K562 (cell line): Measurements from ENCODE around the gene SHISAL1. TPM values are rescaled to one million over a fixed set of nuclear protein-coding genes. Genes with fewer than 3 reads are reported as not detected.

Experiments
- ATAC-seq: fragments of 200-7000 bp; cut with Tn5 transposase; 3 replicates; pipeline ENCODE4 v1.9.1; 2020; ENCODE audit warnings: moderate library complexity
- BruUV-seq: library from RNA; stranded (reverse); fragments of 400-500 nt; replicated peaks from 2 replicates; lab custom pipeline; 2021; lab: Mats Ljungman, UMichigan
- CTCF ChIA-PET: fragments of 300-600 bp; formaldehyde crosslinking; extraction: SDS; loops from one replicate; lab custom pipeline; 2021; ENCODE audit warnings: low intra/inter-chr PET ratio; lab: Yijun Ruan, JAX
- POLR2A ChIA-PET: fragments of 300-600, 350-650 bp; sonication (Branson Sonifier 250); formaldehyde crosslinking; extraction: SDS; loops from one replicate; lab custom pipeline; 2021; ENCODE audit warnings: antibody characterized with exemption, inconsistent platforms; lab: Yijun Ruan, JAX
- DNase-seq, 4 experiments: peaks; one replicate each; pipeline versions ENCODE4 v3.0.0 to v3.0.0-alpha.2; 2011 to 2018; ENCODE audit warnings: low spot score in 3 of 4, mixed read lengths in 3 of 4; ENCODE audit errors: extremely low read depth in 1 of 4
- FAIRE-seq: peaks from 2 replicates; lab custom pipeline; 2011; peaks lifted over from hg19 to GRCh38; lab: Jason Lieb, UNC
- H2AFZ ChIP-seq: 2 replicates; pipeline ENCODE4 v1.6.0; 2011; ENCODE audit warnings: low read depth, low read length, control low read depth, inconsistent platforms
- H3K27ac ChIP-seq: fragments of 200-600 bp; 3 replicates; pipeline ENCODE4 v1.8.0; 2011; ENCODE audit warnings: low read depth, mild to moderate bottlenecking, control low read depth, inconsistent platforms, low read length, moderate library complexity, mixed read lengths; ENCODE audit errors: extremely low read depth
- H3K27me3 ChIP-seq, 2 experiments: fragments of 300-600 bp in 1 of 2; 2 replicates in 1 of 2; 3 replicates in 1 of 2; pipeline versions ENCODE4 v1.6.0 to v1.8.0; 2011; ENCODE audit warnings: inconsistent platforms in 2 of 2, low read length in 2 of 2, mild to moderate bottlenecking in 1 of 2, mixed read lengths in 1 of 2, moderate library complexity in 1 of 2; ENCODE audit not compliant: control insufficient read depth in 2 of 2, insufficient read depth in 2 of 2
- H3K36me3 ChIP-seq: fragments of 300-600 bp; 3 replicates; pipeline ENCODE4 v1.8.0; 2011; ENCODE audit warnings: mild to moderate bottlenecking, low read length, inconsistent platforms; ENCODE audit not compliant: control insufficient read depth, insufficient read depth
- H3K4me1 ChIP-seq, 2 experiments: fragments of 200-600 bp in 1 of 2; replicated peaks in 1 of 2; 2 replicates in 1 of 2; 3 replicates in 1 of 2; pipeline versions ENCODE4 v1.5.1 to v1.8.0; 2011; ENCODE audit warnings: inconsistent platforms in 2 of 2, low read length in 2 of 2, mild to moderate bottlenecking in 1 of 2, mixed read lengths in 1 of 2, moderate library complexity in 1 of 2; ENCODE audit not compliant: control insufficient read depth in 2 of 2, insufficient read depth in 2 of 2
- H3K4me2 ChIP-seq: 2 replicates; pipeline ENCODE4 v1.6.1; 2011; ENCODE audit warnings: low read length, control low read depth, inconsistent platforms, mixed read lengths; ENCODE audit not compliant: insufficient read depth
- H3K4me3 ChIP-seq: fragments of 200-600 bp; sonication (generic), shearing (Covaris generic); 2 replicates; pipeline ENCODE4 v1.5.1; 2016; ENCODE audit warnings: control low read depth, inconsistent platforms
- H3K79me2 ChIP-seq: fragments of 200-600 bp; 3 replicates; pipeline ENCODE4 v1.8.0; 2011; ENCODE audit warnings: low read length, inconsistent platforms; ENCODE audit not compliant: control insufficient read depth, insufficient read depth
- H3K9ac ChIP-seq, 2 experiments: 2 replicates each; pipeline versions ENCODE4 v1.6.0 to v1.6.1; 2011; ENCODE audit warnings: low read depth in 2 of 2, low read length in 2 of 2, control low read depth in 1 of 2, inconsistent platforms in 1 of 2, mild to moderate bottlenecking in 1 of 2, mixed read lengths in 1 of 2; ENCODE audit not compliant: insufficient read depth in 1 of 2
- H3K9me1 ChIP-seq: one replicate; pipeline ENCODE4 v1.6.0; 2011; ENCODE audit warnings: inconsistent platforms, mild to moderate bottlenecking, low read length, moderate library complexity; ENCODE audit not compliant: control insufficient read depth, insufficient read depth
- H3K9me3 ChIP-seq: replicated peaks from 2 replicates; pipeline ENCODE4 v1.5.1; 2011; ENCODE audit warnings: low read depth, low read length, inconsistent platforms; ENCODE audit not compliant: control insufficient read depth, insufficient read depth
- H4K20me1 ChIP-seq: replicated peaks from 2 replicates; pipeline ENCODE4 v1.6.1; 2011; ENCODE audit warnings: low read length, inconsistent platforms, mixed read lengths; ENCODE audit not compliant: control insufficient read depth, insufficient read depth
- GATA2 ChIP-seq: sonication (generic); formaldehyde crosslinking; IDR thresholded peaks from 2 replicates; pipeline ENCODE4 v1.4.0; 2020; ENCODE audit warnings: mild to moderate bottlenecking, missing genetic modification reagents
- KLF6 ChIP-seq: fragments of 250-450 bp; sonication (Bioruptor Pico); IDR thresholded peaks from 2 replicates; pipeline ENCODE4 v1.4.0; 2020; ENCODE audit warnings: mild to moderate bottlenecking, moderate library complexity, borderline replicate concordance
- ZBTB40 ChIP-seq, 2 experiments: fragments of 450-650 bp in 1 of 2; sonication (generic) in 1 of 2; formaldehyde crosslinking in 1 of 2; IDR thresholded peaks; 2 replicates each; pipeline versions ENCODE4 v1.7.1 to v1.9.0; 2016 to 2022; ENCODE audit warnings: inconsistent platforms in 1 of 2, mild to moderate bottlenecking in 1 of 2, missing genetic modification reagents in 1 of 2
- ZKSCAN3 ChIP-seq: fragments of 250-450 bp; sonication (Bioruptor Pico); IDR thresholded peaks from 2 replicates; pipeline ENCODE4 v1.4.0; 2020
- ZNF165 ChIP-seq: fragments of 250-450 bp; sonication (Bioruptor Pico); IDR thresholded peaks from 2 replicates; pipeline ENCODE4 v1.4.0; 2020; ENCODE audit warnings: borderline replicate concordance
- ZNF778 ChIP-seq: fragments of 450-650 bp; formaldehyde crosslinking; IDR thresholded peaks from 2 replicates; pipeline ENCODE4 v1.4.0; 2020; ENCODE audit warnings: mild to moderate bottlenecking, moderate library complexity
- WGBS: fragments of 100-300 bp; shearing (Covaris generic); methylation state at CpG from one replicate; pipeline ENCODE4 v1.1.6; 2016; ENCODE audit warnings: low coverage, mixed read lengths; ENCODE audit not compliant: insufficient coverage; ENCODE audit errors: missing lambda C conversion rate; 5-methylcytosine and 5-hydroxymethylcytosine counted together
- in situ Hi-C: fragments of 300-500 bp; cut with MboI; formaldehyde crosslinking; loops from 4 replicates; pipeline ENCODE4 v1.15.0; 2018; ENCODE audit warnings: inconsistent platforms, mixed read lengths
- intact Hi-C: fragments of 100-400 bp; cut with micrococcal nuclease; formaldehyde crosslinking; loops from 2 replicates; pipeline ENCODE4 v1.14.2; 2022
- polyA plus RNA-seq, 8 experiments: library from polyadenylated mRNA; depleted of rRNA in 4 of 8; stranded (reverse) in 5 of 8; unstranded in 3 of 8; fragments of >200 nt; fragmentation: Nextera tagmentation in 2 of 8; fragmentation: Illumina TruSeq in 1 of 8; extraction: Ambion mirVana in 2 of 8; extraction: Trizol in 1 of 8; gene quantifications; 2 replicates each; pipeline versions ENCODE4 v1.2.1 to v1.2.3, GENCODE V29; 2011 to 2014; ENCODE audit warnings: inconsistent platforms in 1 of 8, missing spikeins in 1 of 8
- total RNA-seq, 7 experiments: library from RNA; depleted of rRNA in 6 of 7; stranded (reverse); fragments of >200 nt in 6 of 7; fragmentation: Illumina TruSeq in 2 of 7; extraction: Trizol in 2 of 7; gene quantifications; 2 replicates each; pipeline versions ENCODE4 v1.2.1 to v1.2.3, GENCODE V29; 2011 to 2021; ENCODE audit warnings: low replicate concordance in 1 of 7

The SHISAL1 gene
- total and polyA plus RNA-seq, 9 of the 15 experiments (the other 6 are each of a cell fraction or from before 2014, with no cell fraction given): not detected

- no peaks in the 10 kb centered on the region for H3K36me3 ChIP-seq
- TF ChIP-seq GATA2 (CRISPR knock-in tag) (no peak), ZNF165 (CRISPR knock-in tag) (no peak), ZKSCAN3 (CRISPR knock-in tag) (no peak), ZNF778 (CRISPR knock-in tag) (no peak), KLF6 (CRISPR knock-in tag) (no peak)
- no peaks in the 10 kb centered on the region for H3K9me1 ChIP-seq
- no peak overlapping the region for H3K9ac ChIP-seq
- in situ Hi-C loops: no loop called here
- H3K4me1 ChIP-seq: no peaks in the 10 kb centered on the region; a peak in 1 of 5 replicates
- no TSS peak for BruUV-seq
- no peak for DNase-seq
- H3K4me3 ChIP-seq: no peak overlapping the region
- intact Hi-C loops: no loop called here
- POLR2A ChIA-PET: no interaction called here
- no peak overlapping the region for H3K4me2 ChIP-seq
- ATAC-seq: no peak
- FAIRE-seq: no peak
- CTCF ChIA-PET: no interaction called here
- H3K9me3 ChIP-seq: no peaks in the 10 kb centered on the region
- 8% methylated on average over 8 of the region's 18 CpGs for WGBS
- 0 out of 2 replicates have a peak, but pooled peaks cover 4% of the 10 kb centered on the region for H4K20me1 ChIP-seq
- H3K27me3 ChIP-seq: peaks cover 0 to 23% of the 10 kb centered on the region in 2 experiments; a peak in 2 of 5 replicates
- H3K27ac ChIP-seq: no peak overlapping the region
- H2AFZ ChIP-seq: no peak overlapping the region
- no peaks in the 10 kb centered on the region for H3K79me2 ChIP-seq
Measured at GRCh38 chr22:44317123-44317444, 4.3 kb upstream of the SHISAL1 start.

- Histone ChIP-seq H3K9me1 (no peaks in the 10 kb centered on the region), H3K4me3 (no peak overlapping the region), H3K27ac (no peak overlapping the region), H3K79me2 (no peaks in the 10 kb centered on the region), H3K4me2 (no peak overlapping the region), H3K9ac (no peak overlapping the region), H4K20me1 (0 out of 2 replicates have a peak, but pooled peaks cover 4% of the 10 kb centered on the region), H3K9me3 (no peaks in the 10 kb centered on the region), H2AFZ (no peak overlapping the region), H3K36me3 (no peaks in the 10 kb centered on the region), H3K4me1 (no peaks in the 10 kb centered on the region; a peak in 1 of 5 replicates), H3K27me3 (peaks cover 0 to 23% of the 10 kb centered on the region in 2 experiments; a peak in 2 of 5 replicates)
- ChIA-PET POLR2A (no interaction called here), CTCF (no interaction called here)
- ATAC-seq (no peak), FAIRE-seq (no peak), DNase-seq (no peak)
- intact Hi-C loops: no loop called here
- no TSS peak for BruUV-seq
- in situ Hi-C loops: no loop called here
- 4% methylated on average over 10 of the region's 13 CpGs for WGBS
- TF ChIP-seq ZBTB40 (IDR thresholded peaks at IDR 0.05) (peak; percentile 83), ZBTB40 (CRISPR knock-in tag; IDR thresholded peaks at IDR 0.05) (peak; percentile 67)
Measured at GRCh38 chr22:44316393-44317122, 3.8 kb upstream of the SHISAL1 start.
